NOMO-1 treated with dmso at 0.1 percent for 144 hours (cell line): ENCODE data around the gene SLC39A11.
"Not testable (repeated sequence)": the region's sequence is repeated elsewhere in the genome, so short reads cannot be mapped to it uniquely, and the experiment has no call there.

Source experiments
- DNase-seq: peaks from one replicate; lab custom pipeline; 2025; ENCODE audit not compliant: unreplicated experiment; lab: John Stamatoyannopoulos, UW

Gene SLC39A11

GRCh38 chr17:72846399-72846798 lies 246.1 kb downstream of the SLC39A11 start:
- DNase-seq: no peak

- no peak for DNase-seq
Observed at GRCh38 chr17:72843591-72843990, 248.9 kb downstream of the SLC39A11 start.

GRCh38 chr17:72840019-72840418 lies 252.5 kb downstream of the SLC39A11 start:
- DNase-seq: no peak

GRCh38 chr17:72839131-72839725 lies 253.3 kb downstream of the SLC39A11 start:
- DNase-seq: no peak

GRCh38 chr17:72838581-72838980 lies 253.9 kb downstream of the SLC39A11 start:
- no peak for DNase-seq

GRCh38 chr17:72838068-72838467 lies 254.4 kb downstream of the SLC39A11 start:
- DNase-seq: no peak

- no peak for DNase-seq
Observed at GRCh38 chr17:72837335-72837734, 255.2 kb downstream of the SLC39A11 start.

GRCh38 chr17:72833128-72833765 lies 259.2 kb downstream of the SLC39A11 start:
- DNase-seq: no peak

- no peak for DNase-seq
Observed at GRCh38 chr17:72832306-72832705, 260.2 kb downstream of the SLC39A11 start.

GRCh38 chr17:72829883-72830282 lies 262.6 kb downstream of the SLC39A11 start:
- no peak for DNase-seq

- no peak for DNase-seq
Observed at GRCh38 chr17:72826602-72827001, 265.9 kb downstream of the SLC39A11 start.

GRCh38 chr17:72826059-72826458 lies 266.4 kb downstream of the SLC39A11 start:
- DNase-seq: not testable (repeated sequence)

- DNase-seq: no peak
Observed at GRCh38 chr17:72825218-72825617, 267.3 kb downstream of the SLC39A11 start.

- not testable (repeated sequence) for DNase-seq
Observed at GRCh38 chr17:72824267-72824666, 268.2 kb downstream of the SLC39A11 start.

- DNase-seq: no peak
Observed at GRCh38 chr17:72822358-72823023, 270.0 kb downstream of the SLC39A11 start.

GRCh38 chr17:72816406-72816805 lies 276.1 kb downstream of the SLC39A11 start:
- DNase-seq: no peak

GRCh38 chr17:72813481-72813880 lies 279.0 kb downstream of the SLC39A11 start:
- DNase-seq: no peak

GRCh38 chr17:72812823-72813222 lies 279.7 kb downstream of the SLC39A11 start:
- DNase-seq: no peak

GRCh38 chr17:72811976-72812687 lies 280.4 kb downstream of the SLC39A11 start:
- DNase-seq: no peak

- DNase-seq: no peak
Observed at GRCh38 chr17:72810991-72811508, 281.4 kb downstream of the SLC39A11 start.

GRCh38 chr17:72806011-72806410 lies 286.5 kb downstream of the SLC39A11 start:
- DNase-seq: no peak
